GM18907 (cell line): ENCODE results near the gene TTLL9.
A peak's percentile ranks its signal among the peaks of the same experiment; 100 is the strongest.
"Not testable (repeated sequence)": the region's sequence is repeated elsewhere in the genome, so short reads cannot be mapped to it uniquely, and the experiment has no call there.

Source experiments
- ATAC-seq: cut with Tn5 transposase; IDR thresholded peaks from one replicate; pipeline ENCODE4 v1.9.1; 2021; ENCODE audit warnings: mild to moderate bottlenecking, moderate library complexity; ENCODE audit not compliant: unreplicated experiment

Gene TTLL9

DNA sequence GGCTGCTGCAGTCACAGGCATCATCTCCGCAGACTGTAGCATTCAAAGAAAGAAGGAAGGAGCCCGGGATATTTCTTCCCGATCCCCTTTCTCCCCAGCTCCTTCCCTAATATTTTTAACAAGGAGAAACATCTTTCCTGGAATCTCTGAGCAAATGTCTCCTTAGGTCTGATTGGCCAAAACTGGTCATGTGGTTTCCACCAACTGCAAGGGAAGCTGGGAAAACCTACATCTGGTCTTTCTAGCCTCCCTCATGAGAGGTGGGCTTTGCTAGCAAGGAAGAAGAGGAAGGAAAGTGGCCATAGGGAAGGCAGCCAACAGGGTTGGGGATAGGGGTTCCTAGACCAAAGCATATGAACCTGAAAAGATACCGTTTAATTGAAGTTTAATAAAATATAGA is 46.3 kb downstream of the TTLL9 start:
- no peak for ATAC-seq

DNA sequence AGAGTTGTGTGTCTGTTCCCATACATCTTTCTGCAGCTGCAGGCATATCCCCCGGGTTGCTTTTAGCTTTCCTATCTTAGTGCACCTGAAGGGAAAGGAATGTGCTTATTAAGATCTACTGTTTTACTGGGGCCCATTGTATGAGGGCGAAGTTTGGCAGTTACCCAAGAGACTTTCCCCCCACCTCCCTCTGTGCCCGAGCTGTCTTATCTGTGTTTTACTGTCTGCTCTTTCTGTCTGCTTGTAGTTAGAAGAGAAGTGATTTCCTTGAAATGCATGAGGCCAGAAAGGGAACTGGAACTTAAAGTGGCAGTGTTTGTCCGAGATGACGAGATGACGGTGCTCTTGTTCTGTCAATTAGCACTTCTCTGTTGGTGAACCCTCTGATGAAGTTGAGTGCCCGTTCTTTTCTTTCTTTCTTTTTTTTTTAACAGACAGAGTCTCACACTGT is 47.6 kb downstream of the TTLL9 start:
- not testable (repeated sequence) for ATAC-seq

DNA sequence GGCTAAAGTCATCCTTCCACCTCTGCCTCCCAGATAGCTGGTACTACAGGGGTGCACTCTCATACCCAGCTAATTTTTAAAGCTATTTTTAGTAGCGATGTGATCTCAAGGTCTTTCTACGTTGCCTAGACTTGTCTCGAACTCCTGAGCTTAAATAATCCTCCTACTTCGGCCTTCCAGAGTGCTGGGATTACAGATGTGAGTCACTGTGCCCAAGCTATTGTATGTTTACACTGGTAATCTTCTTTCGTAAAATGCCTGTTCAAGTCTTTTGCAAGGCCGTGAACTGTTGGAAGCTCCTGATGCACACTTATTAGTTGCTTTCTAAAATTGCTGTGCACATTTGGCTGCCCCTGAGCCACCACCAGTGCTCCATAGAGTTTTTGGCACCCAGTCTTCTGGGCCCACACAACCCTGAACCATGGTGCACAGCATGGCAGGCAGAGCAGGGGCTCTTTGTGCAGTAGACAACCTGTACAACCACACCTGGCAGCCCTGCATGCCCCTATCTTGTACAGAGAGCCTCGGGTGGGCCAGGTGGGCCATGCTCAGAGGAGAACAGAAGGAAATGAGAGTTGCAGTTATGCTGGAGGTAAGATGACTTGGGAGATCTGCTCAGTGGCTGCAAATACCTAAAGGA is 48.2 kb downstream of the TTLL9 start:
- no peak for ATAC-seq

DNA sequence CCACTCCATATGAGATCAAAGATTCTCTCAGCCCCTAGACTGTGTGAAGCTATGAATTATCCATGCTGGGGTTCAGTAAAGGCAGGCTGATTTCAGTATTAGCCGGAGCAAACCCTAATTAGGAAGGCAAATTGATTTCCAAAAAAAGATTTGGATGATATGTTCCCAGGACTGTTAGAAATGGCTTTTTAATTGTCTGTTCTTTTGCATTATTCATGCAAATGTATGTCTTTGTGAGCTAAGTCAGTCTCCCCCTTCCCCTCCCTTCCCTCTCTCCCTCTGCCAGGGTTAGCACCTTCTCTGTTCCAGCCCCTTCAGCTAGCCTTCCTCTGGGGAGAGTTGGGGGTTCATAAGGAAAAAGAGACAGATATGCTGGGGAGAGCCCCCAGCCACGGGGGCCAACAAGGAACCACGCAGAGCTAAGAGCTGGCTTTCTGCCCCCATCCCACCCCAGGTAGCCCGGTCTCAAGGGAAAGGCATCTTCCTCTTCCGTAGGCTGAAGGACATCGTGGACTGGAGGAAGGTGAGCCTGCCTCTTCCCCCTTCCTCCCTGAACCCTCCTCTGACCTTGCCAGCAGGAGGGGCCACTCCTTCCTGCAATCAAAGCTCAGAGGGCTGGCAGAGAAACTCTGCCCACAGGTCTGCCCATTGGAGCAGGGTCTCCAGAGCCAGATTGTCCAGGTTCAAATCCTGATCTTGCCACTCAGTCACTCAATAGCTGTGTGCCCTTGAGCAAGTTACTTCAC is 49.1 kb downstream of the TTLL9 start:
- ATAC-seq, result no peak

DNA sequence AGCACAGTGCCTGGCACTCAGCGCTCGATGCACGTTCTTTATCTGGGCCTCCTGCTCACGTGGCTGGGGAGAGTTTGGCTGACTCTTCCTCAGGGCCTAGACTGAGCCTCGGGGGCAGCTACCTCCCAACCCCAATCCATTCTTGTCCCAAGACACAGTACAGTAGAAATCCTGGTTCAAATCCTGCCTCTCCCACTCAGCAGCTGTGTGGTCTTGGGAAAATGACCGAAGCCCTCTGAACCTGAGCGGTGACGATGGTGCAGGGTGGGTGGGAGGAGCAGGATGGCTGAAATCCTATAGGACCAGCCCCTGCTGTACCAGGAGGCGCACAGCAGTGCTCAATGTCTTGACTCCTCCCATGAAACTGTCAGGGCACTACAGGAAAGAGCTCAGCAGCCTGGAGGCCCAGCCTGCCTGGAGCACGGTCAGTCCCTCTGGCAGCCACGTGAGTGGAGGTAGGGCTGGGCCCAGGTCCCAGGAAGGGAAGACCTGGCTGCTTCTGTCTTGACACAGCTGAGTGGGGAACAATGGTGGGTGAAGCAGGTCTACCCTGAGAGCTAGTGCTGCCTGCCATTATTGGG is 49.9 kb downstream of the TTLL9 start:
- ATAC-seq, result no peak

DNA sequence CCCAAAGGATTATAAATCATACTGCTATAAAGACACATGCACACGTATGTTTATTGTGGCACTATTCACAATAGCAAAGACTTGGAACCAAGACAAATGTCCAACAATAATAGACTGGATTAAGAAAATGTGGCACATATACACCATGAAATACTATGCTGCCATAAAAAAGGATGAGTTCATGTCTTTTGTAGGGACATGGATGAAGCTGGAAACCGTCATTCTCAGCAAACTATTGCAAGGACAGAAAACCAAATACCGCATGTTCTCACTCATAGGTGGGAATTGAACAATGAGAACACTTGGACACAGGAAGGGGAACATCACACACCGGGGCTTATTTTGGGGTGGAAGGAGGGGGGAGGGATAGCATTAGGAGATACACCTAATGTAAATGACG is 51.0 kb downstream of the TTLL9 start:
- ATAC-seq, result not testable (repeated sequence)

DNA sequence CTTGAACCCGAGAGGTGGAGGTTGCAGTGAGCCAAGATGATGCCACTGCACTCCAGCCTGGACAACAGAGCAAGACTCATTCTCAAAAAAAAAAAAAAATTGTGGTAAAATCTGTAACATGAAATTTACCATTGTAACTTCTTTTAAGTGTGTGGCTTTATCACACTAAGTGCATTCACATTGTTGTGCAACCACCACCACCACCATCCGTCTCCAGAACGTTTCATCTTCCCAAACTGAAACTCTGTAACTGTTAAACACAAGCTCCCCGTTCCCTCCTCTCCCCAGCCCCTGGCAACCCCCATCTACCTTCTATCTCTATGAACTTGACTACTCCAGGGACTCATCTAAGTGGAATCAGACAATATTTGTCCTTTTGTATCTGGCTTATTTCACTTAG is 51.7 kb downstream of the TTLL9 start:
- no peak for ATAC-seq

DNA sequence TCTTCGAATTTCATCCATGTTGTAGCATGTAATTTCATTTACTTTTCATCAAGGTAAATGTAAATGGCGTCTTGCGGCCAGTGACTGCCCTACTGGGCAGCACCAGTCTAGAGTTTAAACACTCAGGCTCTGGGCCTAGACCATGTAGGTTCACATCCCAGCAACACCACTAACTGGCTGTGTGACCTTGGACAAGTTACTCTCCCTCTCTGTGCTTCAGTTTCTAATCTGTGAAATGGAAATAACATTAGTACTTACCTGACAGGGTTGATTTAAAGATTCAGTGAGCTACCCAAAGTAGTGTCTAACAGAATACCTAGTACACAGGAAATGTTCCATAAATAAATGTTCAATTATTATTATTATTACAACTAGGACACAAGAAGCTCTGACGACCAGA is 52.2 kb downstream of the TTLL9 start:
- no peak for ATAC-seq

DNA sequence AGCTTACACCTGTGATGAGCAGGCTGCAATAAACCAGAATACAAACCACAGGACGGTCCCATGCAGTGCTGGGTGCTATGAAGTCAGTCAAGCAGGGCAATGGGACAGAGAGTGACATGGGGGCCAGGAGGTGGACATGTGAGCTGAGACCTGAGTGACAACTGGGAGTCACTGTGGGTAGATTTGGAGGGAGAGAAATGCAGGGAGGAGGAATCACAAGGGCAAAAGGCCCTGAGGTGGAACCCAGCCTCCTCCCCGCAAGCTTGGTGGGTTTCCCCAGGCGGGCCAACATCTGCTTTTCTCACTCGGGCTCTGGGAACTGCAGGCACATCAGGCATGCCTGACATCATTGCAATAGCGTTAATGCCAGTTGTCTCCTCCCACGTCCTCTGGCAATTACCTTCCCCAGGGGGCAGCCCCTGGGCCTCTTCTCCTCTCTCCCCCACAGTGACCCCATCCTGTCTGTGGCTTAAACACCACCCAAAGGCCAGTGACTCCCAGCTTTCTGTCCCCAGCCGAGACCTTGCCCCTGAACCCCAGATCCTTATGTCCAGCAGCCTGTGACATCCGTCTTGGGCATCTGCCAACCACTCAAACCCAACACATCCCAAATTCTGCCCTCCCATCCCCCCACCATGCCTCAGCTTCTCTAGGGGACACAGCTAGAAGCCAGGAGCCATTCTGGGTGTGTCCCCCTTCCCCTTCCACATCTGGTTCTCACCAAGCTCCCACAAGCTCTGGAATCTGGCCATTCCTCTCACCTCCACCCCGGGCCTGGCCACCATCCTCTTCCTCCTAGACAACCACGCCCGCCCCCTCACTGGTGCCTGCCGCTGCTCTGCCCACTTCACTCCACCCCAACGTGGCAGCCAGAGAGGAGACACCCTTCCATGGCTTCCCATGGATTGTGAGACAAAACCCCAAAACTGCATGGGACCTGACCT is 53.2 kb downstream of the TTLL9 start:
- ATAC-seq, result peak; percentile 86

DNA sequence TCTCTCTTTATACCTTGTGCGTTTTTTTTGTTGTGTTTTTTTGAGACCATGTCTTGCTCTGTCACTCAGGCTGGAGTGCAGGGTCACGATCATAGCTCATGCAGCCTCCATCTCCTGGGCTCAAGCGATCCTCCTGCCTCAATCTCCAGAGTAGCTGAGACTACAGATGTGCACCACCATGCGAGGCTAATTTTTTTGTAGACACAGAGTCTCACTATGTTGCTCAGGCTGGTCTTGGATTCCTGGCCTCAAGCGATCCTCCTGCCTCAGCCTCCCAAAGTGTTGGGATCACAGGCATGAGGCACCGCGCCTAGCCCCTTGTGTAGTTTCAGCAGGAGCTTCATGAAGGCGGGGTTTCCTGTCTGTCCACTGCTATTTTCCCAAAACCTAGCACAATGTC is 54.1 kb downstream of the TTLL9 start:
- ATAC-seq, result no peak

DNA sequence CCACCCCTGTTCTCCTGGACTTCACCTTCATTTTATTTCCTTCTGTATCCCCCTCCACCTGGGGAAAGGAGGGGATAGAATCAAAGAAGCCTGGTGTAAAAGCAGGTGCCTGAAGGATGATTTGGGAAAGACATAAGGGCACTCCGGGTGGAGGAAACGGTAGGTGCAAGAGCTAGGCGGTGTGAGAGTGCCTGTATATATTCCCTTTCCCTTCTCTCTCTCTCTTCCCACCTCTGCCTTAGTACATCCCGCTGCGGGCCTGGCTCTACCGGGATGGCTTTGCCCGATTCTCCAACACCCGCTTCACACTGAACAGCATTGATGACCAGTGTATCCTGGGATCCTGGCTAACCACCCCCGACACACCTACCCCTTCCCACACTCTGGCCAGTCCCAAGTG is 55.2 kb downstream of the TTLL9 start:
- no peak for ATAC-seq

DNA sequence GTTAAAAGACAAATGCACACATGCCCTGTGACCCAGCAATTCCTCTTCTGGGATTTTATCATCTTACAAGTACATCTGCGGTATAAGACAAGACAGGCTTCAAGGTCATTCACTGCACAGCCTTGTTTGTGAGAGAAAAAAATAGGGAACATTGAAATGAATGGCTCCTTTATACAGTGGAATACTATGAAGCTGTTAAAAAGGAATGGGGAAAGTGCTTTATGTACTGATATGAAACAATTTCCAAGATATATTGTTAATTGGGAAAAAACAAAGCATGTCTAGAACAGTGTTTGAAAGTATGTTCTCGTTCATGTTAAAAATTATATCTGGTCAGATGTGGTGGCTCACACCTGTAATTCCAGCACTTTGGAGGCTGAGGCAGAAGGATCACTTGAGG is 56.1 kb downstream of the TTLL9 start:
- no peak for ATAC-seq

DNA sequence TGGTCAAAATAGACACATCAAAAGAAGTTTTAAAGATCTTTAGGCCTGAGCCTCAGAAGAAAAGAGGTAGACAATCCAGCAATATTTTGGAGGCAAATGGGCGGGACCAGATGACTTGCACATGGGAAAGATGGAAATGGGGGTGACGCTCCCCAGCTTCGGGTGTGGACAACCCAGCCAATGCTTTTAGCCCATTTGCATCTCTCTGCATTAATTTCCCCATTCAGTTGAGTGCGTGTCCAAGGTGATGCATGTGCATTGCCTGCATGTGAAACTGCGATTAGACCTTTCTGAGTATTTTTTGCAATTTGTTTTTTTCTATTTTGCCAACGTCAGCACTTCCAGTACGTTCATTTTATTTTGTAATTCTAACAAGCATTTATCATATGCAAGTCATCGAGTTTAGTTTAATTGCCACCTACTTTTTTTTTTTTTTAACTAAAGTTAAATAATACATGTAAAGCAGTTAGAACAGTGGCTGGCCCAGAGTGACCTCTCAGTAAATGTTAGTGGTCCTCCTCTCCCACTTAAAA is 57.3 kb downstream of the TTLL9 start:
- no peak for ATAC-seq

DNA sequence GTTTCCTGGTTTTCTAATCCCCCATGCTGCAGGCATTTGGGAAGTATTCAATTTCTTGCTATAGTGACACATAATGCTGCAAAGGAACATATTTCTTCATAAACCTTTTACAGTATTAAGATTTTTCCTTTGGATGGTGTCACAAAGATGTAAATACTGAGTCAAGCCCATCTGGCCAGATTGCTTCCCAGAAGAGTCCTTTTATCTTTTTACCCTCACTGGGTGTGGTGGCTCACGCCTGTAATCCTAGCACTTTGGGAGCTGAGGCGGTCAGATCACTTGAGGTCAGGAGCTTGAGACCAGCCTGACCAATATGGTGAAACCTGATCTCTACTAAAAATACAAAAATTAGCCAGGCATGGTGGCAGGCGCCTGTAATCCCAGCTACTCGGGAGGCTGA is 59.2 kb downstream of the TTLL9 start:
- not testable (repeated sequence) for ATAC-seq

DNA sequence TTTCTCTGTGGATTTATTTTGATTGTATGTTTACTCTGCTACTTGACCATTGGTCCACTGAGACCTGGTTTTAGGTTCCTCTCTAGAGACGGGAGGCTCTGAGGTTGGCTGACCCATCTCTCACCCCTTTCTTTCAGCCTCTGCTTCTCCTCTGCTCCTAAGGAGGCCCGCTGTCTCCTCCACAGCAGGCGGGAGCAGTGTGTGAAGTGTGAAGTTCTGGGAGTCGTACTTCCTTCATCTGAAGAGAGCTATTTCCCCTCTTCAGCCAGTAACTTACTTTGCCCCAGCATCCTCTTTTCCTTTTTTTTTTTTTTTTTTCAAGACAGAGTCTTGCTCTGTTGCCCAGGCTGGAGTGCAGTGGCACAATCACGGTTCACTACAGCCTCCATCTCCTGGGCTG is 60.3 kb downstream of the TTLL9 start:
- ATAC-seq, result no peak

DNA sequence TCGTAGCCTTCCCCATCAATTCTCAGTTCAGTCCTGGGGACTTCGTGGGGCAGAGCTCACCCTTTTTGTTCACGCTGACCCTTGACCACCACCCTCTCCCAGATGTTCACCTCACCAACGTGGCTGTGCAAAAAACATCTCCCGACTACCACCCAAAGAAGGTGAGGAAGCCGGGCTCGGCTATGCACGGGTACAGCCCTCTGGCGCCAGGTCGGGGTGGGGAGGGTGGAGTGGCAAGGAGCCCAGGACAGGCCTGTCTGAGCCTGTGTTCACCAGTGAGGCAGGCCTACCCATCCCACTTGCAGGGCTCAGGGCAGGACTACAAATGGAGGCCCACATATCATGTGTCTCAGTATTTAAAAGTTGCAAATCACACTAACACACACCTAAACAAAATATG is 63.3 kb downstream of the TTLL9 start:
- ATAC-seq, result no peak

DNA sequence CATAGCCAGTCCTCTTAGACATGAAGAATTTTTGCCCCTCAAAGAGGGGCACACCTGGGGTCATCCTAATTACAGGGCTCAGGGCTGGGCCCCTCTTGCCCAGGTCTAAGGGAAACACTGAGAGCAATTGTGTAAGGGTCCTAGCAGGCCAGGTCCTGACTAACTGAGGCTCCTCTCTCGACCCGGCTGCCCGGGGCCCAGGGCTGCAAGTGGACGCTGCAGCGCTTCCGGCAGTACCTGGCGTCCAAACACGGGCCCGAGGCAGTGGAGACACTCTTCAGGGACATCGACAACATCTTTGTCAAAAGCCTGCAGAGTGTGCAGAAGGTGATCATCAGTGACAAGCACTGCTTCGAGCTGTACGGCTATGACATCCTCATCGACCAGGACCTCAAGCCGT is 64.1 kb downstream of the TTLL9 start:
- ATAC-seq, result no peak

DNA sequence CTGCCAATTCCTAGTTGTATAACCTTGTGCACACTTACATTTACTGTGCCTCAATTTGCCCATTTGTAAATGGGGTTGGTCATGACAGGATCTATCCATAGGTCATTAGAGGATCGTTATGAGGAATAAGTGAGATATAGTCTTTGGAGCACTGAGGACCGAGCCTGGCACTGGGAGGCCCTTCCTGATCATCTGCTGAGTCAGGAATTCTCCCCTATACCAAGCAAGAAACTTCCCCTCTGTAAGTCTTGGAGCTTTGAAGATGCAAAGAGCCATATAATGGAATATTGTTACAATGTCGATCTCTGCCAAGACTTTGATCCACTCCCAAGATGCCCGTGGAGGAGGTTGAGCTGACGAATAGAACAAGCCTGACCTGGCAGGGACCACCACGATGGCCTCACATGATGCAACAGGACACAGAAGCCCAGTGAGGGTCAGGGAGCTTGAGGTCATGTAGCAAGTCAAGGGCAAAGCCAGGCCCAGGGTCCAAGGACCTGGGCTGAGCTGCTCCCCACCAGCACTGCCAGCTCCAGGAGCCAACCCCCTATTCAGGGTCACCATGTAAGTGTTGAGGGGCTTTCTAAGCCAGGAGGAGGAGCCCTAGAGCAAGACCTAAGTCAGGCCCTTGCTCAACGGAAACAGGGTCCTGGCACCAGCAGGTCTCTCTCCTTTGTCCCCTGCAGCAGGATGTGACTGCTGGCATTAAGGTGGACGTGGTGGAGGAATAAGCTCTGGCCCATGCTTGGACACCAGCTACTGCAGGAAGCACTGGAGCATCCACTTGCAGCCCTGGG is 64.7 kb downstream of the TTLL9 start:
- ATAC-seq, result no peak

DNA sequence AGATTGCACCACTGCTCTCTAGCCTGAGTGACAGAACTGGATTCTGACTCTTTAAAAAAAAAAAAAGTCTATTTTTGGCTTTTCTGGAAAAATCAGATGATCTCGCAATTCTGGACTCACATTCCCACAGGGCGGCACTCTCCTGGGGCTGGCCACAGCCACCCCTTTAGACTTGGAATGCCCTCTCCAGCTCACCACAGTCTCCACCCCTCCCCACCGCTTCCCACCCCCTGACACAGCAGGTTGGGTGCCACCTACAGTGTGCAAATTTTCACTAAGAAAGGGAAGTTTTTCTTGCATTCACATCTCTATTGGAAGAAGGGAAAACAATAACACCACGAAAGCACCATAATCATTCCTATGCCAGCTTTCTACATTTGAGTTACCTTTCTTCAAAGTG is 66.0 kb downstream of the TTLL9 start:
- no peak for ATAC-seq

DNA sequence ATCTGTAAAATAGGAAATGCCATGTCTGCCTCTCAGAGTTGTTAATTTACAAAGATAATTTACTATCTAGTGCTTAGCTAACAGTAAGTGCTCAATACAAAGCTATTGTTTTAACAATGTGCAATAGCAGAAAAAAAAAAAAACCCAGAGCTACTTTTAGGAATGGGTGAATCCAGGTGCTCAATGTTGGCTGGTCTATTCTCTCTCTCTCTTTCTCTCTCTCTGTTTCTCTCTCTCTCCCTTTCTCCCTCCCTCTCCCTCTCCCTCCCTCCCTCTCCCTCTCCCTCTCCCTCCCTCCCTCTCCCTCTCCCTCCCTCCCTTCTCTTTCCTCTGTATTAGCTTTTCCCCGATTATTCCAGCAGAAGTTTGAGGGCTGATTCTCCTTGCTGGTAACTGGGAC is 67.4 kb downstream of the TTLL9 start:
- no peak for ATAC-seq
